HG02973 (cell line): ENCODE results near the gene ACSL3.
"Not testable (repeated sequence)": the region's sequence is repeated elsewhere in the genome, so short reads cannot be mapped to it uniquely, and the experiment has no call there.

Experiments used
- ATAC-seq: cut with Tn5 transposase; IDR thresholded peaks from one replicate; pipeline ENCODE4 v1.9.1; 2021; ENCODE audit warnings: moderate library complexity; ENCODE audit not compliant: unreplicated experiment

Gene ACSL3

DNA sequence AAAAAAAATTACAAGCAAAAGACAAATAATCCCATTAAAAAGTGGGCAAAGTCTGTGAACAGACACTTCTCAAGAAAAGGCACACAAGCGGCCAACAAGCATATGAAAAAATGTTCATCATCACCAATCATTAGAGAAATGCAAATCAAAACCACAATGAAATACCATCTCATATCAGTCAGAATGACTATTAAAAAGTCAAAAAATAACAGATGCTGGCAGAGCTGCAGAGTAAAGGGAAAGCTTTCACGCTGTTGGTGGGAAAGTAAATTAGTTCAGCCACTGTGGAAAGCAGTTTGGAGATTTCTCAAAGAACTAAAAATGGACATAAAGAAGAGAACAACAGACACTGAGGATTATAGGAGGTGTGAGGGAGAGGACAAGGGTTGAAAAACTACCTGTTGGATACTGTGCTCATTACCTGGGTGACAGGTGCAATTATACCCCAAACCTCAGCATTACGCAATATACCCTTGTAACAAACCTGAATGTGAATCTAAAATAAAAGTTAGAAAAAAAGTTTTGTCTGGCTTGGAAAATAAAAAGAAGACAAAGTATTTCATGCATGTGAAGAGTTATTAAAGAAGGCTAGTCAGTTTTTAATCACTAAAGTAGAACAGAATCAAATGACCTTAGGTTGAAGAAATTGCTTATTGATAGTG, 8.7 kb upstream of the ACSL3 start:
- ATAC-seq: no peak

DNA sequence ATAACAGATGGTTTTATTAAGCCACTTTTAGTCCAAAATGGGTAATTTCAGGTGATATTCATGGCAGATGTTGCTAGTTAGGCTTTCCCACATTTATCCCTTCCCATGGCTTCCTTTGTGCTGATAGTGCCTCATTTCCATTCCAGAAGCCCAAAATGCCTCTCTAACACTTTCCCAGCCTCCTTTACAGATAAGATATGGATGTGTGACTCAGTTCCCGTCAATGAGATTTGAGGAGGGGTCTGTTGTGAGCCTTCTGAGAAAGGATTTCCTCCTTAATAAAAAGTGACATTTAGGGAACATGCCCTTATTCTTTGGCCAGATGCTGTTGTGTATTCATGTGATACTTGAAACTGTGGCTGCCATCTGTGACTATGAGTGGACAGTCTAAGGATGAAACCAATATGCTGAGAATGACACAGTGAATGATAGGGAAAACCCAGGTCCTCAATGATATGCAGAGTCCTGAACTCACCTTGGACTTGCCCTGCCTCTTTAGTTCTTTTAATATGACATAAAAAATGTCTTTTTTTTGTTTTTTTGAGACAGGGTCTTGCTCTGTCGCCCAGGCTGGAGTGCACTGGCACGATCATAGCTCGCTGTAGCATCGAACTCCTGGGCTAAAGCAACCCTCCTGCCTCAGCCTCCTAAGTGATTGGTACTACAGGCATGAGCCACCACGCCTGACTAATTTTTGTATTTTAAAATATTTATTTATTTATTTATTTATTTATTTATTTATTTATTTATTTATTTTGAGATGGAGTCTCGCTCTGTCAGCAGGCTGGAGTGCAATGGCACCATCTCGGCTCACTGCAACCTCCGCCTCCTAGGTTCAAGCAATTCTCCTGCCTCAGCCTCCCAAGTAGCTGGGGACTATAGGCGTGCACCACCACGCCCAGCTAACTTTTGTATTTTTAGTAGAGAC, 5.8 kb upstream of the ACSL3 start:
- no peak for ATAC-seq

DNA sequence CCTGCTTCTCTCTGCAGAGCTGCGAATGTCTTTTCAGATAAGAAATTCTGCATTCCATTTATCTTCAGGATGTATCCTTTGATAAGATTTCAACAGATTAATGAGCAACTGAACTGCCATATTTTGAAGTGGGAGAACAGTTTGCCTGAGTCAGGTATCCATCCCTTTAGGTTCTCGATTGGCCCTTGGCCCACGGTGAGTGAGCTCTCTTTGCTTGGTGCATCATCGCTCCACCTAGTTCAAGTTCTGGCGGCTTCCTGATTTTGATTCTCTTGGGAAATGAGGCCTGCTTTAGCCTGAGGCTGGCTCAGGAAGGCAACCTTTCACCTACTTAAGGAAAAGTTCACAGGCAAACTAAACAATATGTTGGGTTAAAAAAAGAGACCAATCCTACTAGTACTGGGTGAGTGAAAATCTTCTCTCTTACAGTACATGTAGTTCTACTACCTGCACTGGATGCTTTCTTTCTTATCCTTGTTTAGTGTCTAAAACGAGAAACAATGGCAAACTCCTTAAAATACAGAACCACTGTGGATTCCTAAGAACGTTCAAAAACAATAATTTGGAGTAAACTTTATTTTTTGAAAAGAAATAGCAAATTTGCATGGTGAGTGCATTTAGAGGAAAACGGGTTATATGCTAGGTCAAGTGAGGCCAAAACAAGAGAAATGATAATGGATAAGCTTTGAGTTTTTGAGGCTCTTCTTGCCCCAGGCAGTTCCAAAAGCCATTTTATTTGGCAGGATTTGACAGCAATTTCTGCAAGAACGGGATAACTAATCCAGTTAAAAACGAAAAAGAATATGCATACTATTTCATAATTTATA, 837 bp upstream of the ACSL3 start:
- ATAC-seq: no peak

DNA sequence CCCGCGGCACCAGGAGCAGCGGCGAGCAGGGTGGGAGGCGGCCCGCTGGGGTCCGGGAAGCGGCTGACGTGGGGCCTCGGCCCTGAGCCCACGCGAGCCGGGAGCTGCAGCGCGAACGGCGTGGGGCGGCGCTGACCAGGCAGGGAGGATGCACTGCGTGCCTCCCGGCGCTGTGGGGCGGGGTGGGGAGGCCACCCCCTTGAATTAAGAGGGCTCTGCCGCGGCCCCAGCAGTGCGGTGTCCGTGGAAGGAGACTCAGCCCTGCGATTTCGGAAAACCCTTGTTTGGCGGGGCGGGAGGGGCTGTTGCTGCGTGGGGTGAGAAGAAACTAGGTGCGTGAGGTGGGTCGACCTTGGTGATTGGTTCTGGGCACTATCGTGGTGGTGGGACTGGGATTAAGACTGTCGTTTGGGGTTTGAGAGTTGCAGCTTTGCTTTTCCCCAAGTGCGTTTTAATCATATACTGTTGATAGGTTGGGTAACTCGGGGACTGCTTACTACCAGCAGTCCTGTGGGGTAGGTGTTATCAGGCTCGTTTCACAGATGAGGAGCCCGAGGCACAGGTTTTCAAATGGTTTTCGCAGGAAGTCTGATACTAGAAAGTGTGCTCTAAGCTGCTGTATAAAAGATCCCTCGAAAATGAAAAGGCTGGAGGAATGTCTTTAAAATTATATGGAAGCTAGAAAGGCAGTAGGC, 722 bp downstream of the ACSL3 start:
- ATAC-seq: peak; percentile 33

DNA sequence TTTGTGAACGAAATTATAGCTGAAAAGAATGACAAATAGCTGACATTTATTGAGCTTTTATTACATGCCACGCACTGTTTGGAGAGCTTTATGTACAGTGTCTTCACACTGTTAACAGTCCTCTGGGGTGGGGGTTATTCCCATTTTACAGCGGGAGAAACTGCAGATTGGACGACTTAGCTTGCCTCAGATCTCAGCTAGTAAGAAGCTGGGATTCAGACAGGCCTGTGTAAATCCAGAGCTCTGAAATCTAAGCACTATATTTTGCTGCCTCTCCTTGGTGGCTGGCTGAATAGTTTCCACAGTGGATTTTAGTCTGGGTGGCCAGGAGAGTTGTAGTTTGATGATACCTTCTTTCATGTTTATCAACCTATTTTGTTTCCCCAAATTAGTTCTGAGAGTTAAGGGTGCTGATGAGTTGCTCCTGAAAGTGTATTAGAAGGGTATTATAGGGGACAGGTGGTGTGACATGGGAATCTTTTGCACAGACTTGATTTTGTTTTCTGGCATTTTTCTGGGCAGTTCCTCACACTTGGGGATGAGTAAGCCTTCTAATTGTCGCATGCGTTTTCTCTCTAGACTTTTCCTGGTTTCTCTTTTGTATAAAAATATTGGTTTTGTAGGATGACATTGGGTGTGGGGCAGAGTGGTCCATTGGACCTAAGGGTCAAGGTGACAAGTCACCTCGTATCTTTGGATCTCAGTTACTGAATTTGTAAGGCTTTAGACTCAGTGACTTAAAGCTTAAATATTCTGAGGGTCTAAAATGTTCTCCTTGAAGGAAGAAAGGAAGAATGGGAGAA, 1.5 kb downstream of the ACSL3 start:
- ATAC-seq: no peak

DNA sequence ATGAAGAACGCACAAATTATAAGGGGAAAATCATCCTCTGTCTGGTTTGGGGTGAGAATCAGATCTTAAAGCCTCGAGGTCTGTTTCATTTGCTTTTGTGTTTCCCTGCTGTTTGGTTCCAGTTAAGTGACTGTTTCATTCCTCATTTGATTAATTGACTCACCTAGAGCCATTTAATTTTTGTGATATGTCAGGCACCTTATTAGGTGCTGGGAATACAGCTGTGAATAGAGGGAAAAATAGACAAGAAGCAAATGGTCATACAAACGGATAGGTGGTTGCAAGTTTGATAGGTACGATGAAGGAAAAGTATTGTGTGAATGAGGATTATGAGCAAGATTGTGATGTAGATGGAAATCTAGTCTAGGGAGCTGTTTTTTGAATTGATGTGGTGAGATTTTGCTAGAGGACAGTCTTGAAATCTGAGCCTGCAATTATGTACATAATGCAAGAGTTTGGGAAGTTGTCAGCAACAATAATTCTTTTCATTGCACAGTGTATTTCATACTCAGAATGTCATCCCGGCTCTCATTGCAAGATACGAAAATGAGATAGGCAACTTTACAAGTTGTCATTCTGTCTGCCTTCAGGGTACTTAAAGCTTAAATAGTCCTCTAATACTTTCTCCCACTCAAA, 2.2 kb downstream of the ACSL3 start:
- no peak for ATAC-seq

DNA sequence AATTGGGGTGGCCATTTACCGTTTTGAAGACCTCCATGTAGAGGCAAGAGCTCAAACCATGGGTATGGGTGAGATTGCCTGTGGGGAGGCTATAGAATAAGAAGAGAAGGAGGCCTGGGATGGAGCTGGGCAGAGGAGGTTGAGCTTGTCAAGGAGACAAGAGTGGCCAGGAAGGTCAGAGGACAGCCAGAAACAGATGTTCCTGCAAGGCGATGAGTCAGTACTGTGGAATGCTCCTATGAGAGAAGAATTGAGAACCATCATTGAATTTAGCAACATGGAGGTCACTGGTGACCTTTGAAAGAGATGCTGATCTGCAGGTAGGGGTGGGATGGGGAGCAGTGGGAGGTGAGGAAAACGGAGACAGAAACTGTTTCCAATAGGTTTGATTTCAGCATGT, 3.5 kb downstream of the ACSL3 start:
- no peak for ATAC-seq

DNA sequence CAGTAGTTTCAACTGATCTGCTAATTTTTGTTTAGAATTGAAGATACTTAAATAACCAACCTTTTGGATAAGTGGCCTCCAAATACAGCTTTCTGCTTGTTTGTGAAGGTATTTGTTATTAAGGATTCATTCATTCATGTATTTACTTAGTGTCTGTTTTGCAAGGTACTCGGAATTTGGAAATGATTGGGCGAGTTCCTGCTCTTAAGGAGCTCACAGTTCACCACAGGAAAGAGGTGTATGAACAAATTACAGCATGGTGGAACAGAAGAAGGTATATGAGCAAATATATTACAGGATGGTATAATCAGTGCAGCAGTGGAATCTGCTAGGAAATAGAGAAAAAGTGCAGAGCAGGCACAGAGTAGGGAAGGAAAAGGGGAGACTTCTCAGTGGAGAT, 4.5 kb downstream of the ACSL3 start:
- no peak for ATAC-seq

DNA sequence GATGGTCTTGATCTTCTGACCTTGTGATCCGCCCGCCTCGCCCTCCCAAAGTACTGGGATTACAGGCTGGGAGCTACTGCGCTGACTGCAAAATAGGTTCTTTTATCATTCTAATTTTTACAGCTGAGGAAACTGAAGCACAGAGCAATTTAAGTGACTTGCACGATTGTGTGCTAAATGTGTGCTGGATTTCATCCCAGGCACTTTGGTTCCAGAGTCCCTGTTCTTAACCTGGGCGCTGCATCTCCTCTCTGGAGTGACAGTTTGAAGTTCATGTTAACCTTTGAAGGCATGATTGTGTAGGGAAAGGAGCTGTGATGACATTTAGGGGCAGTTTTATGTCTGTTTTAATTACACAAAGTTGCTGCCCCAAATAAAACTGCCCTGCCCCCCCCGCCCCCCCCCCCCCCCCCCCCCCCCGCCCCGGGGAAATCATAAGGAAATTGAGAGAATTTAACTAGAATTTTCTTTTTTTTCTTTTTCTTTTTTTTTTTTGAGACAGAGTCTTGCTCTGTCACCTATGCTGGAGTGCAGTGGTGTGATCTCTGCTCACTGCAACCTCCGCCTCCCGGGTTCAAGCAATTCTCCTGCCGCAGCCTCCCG, 5.6 kb downstream of the ACSL3 start:
- ATAC-seq: no peak

DNA sequence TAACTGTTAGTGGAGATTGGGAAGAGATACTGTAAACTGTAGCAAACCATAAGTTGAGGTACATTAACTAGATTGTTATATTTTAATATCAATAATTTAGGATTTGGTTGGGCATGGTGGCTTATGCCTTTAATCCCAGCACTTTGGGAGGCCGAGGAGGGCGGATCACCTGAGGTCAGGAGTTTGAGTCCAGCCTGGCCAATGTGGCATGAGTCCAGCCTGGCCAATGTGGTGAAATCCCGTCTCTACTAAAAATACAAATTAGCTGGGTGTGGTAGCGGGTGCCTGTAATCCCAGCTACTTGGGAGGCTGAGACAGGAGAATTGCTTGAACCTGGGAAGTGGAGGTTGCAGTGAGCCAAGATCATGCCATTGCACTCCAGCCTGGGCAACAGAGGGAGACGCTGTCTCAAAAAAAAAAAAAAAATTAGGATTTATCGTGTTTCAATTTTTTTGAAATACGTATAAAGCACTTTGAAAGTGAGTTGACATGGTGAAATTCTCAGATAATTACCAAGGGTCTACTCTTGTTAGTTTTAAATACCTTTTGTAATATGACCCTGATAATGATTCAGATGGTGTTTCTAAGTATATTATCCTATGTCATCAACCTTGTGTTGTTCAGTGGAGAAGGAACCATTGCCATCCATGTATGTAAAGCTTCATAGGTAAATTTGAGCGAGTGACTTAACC, 7.9 kb downstream of the ACSL3 start:
- not testable (repeated sequence) for ATAC-seq

DNA sequence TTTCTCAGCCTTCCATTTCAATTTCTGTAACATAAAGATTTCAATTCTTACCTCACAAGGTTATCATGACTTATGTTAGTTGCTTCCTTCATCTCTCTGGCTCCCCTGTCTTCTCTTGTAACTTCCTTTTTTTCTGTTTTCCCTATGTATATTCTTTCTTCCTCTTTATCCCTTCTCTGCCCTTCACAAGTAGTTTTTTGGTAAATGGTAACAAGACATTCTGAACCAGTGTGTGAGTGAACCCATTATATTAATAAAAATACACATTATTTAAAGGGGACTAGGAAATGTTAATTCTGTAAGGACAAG, 8.4 kb downstream of the ACSL3 start:
- no peak for ATAC-seq

DNA sequence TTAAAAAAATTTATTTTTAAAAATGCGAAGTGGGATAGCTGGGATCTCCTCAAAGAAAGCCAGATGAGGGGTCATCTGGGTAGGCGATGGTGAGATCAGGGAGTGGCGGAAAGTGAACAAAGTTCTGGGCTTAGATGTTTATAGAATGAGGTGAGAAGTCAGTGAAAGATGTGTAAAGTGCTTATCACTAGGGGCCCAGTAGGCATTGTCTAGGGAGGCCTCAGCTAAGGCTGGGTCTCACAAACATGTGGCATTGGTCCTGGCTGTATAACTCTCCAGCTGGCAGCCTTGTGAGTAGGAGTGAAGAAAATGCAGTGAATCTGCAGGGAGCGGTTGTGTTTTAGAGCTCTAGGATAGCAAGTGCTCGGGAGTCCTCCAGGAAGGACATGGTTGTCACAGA, 10.5 kb downstream of the ACSL3 start:
- no peak for ATAC-seq

DNA sequence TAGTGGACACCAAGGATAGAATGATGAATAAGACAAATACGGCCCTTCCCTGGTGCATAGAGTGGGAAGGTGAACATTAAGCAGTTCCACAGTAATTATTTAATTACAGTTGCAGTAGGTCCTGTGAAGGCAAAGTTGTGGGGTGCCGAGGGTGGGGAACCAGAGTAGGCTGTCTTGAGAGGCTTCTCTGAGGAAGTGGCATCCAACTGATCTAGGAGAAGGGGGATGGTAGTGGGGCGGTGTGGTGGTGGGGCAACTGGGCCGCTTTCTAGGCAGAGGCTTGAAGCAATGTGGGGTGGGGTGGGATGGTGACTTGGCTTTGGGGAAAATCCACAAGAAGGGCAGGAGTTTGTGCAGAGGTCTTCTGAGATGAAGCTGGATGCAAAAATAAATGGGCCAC, 11.7 kb downstream of the ACSL3 start:
- ATAC-seq: no peak

DNA sequence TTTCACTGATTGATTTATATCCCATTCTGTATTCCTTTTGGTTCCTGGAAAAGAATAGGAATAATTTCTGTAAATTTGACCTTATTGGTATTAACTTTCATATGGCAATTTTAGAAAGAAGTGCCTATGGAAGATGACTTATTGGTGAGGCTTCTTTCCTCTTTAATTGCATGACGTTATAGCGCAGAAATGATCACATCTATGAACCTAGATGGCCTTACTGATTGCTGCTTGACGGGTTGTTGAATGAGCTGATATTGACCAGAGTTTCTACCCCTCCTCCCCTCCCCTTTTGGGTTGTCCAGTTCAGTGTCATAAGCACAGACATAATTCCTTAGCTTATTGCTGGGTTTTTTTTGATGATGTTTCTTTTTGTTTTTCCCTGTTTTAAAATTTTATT, 14.6 kb downstream of the ACSL3 start:
- ATAC-seq: no peak

DNA sequence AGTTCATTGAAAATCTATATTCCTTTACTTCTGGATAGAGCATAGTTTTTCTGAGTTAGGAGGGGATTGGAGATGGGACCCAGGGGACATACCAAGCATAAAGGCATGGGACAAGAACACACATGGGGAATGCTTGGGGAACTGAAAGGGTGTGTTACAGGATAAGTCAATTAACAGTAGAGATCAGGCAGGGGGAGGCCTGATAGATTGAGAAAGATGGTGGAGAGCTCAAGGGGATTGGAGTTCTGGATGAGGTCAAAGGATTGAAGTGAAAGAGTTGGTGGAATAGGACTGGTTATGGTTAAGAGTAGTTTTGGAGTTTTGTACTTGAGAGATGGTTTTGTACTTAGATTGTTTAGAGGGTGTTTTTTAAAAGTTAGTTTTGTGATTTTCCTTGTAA, 16.1 kb downstream of the ACSL3 start:
- ATAC-seq: no peak

DNA sequence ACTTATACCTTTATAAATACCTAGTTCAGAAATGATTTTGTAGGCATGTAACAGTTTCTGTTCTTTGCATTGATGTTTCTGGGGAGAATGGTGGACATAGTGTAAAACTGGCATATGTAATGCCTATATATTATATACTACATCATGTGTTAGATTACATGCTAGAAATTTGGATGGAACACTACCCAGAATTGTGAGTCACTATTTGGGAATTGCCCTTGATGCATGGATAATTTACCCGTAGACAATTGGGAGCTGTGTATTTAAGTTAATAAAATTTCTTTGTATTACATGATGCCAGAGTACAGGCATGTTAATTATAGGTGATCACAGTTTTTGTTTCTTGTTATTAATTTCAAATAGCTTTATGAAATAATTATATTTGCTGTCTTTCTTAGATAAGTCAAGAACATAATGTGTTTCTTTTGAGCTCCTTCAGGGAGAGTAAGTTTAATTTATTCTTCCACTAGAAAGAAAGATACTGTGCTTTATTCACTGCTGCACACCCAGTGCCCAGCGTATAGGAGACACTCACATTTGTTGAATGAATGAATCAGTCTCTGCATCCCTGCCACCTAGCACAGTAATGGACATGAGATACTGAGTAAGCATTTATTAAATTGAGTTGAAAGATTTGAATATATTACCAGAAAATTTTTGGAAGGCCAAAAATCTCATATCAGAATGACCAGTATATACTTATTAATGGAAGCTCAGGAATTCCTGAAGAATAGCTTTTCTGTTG, 16.9 kb downstream of the ACSL3 start:
- no peak for ATAC-seq

DNA sequence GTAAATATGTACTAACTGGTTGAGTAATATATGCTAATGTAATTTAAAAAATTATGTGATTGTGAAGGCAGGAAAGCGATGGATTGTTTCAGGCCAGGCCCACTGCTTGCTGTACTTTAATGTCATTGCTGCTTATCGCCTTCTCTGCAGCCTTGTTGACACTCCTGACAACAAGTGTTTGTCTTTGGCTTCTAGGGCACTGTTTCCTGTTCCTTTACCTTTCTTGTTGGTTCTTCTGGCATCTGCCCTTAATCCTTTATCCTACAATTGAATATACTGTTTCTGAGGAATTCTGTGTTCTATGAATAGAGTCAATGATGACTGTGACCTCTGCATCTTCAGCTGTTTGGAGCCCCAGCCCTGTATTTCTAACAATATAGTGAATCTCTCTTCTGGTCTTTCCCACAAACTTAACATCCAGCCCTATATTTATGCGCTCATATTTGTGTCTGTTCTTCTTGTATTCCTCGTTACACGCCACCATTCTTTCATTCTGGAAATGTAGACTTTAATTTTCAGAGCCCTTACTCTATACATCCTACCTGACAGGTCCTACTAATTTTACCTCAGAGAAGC, 17.6 kb downstream of the ACSL3 start:
- no peak for ATAC-seq
